T-helper 1 cell treated with Interleukin-12 subunit alpha and Interleukin-12 subunit beta and Interleukin-4 antibody, amounts not matched to agents 30 ng/mL and 1 ng/mL, for 36 hours (primary cell): Measurements from ENCODE around the gene SLC25A21. TPM values are rescaled to one million over a fixed set of nuclear protein-coding genes. Genes with fewer than 3 reads are reported as not detected.
"Not testable (repeated sequence)": the region's sequence is repeated elsewhere in the genome, so short reads cannot be mapped to it uniquely, and the experiment has no call there.

Source experiments
- intact Hi-C: fragments of 100-400 bp; cut with micrococcal nuclease; formaldehyde crosslinking; loops from one replicate; pipeline ENCODE4 v1.15.1; 2024
- total RNA-seq: library from RNA; stranded (reverse); gene quantifications from 2 replicates; pipeline ENCODE4 v1.2.3, GENCODE V29; 2022

The SLC25A21 gene
- total RNA-seq, 1 donor from 2014 or later = not detected

DNA sequence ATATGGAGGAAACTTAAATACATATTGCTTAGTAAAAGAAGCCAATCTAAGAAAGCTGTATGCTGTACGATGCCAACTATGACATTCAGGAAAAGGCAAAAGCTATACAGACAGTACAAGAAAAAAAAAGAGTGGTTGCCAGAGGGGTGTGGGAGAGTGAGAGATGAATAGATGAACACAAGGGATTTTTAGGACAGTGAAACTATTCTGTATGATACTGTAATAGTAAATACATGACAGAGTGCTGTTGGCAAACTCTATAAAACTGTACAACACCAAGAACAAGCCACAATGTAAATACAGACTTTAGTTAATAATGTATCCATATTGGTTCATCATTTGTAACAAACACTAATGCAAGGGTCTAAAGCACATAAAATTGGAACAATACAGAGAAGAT is 14.5 kb upstream of the SLC25A21 start:
- intact Hi-C loops = no loop called here

GRCh38 chr14:37185670-37186069 is 13.3 kb upstream of the SLC25A21 start:
- intact Hi-C loops = no loop called here

DNA sequence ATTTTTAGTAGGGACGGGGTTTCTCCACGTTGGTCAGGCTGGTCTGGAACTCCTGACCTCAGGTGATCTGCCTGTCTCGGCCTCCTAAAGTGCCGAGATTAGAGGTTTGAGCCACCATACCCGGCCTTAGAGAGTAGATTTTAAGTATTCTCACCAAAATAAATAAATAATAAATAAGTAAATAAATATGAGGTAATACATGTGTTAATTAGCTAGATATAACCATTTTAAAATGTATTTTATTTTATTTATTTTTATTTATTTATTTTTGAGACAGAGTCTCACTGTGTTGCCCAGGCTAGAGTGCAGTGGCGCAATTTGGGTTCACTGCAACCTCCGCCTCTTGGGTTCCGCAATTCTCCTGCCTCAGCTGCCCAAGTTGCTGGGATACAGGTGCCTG is 12.1 kb upstream of the SLC25A21 start:
- intact Hi-C loops = not testable (repeated sequence)

DNA sequence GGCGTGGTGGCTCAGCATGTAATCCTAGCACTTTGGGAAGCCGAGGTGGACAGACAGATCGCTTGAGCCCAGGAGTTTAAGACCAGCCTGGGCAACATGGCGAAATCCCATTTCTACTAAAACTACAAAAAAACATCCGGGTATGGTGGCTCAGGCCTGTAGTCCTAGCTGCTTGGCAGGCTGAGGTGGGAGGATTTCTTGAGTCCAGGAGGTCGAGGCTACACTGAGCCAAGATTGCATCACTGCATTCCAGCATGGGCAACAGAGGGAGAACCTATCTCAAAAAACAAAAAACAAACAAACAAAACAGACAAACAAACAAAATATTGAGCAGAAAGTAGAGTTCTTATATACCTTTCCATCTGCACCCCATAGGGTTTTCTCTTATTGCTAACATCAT is 9.0 kb upstream of the SLC25A21 start:
- intact Hi-C loops = no loop called here

GRCh38 chr14:37180886-37181285 is 8.5 kb upstream of the SLC25A21 start:
- intact Hi-C loops = not testable (repeated sequence)

DNA sequence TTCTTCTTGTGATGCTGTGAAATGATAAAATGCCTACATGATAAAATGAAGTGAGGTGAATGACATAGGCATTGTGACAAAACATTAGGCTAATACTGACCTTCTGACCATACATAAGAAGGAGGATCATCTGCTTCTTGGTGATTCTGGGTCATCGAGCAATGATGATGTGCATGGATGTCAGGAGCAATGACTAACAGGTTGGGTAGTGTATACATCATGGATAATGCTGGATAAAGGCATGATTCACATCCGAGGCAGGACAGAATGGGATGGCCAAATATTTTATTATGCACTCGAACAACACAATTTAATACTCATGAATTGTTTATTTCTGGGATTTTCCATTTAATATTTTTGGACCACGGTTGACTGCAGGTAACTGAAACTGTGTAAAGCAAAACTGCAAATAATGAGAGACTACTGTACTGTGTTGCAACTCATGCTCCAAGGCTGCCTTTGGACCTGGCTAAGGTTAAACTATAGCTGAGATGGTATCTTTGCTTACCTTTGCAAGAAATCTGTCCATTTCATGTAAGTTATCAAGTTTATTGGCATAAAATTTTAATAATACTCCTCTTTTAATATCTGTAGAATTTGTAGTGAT is 7.6 kb upstream of the SLC25A21 start:
- intact Hi-C loops = no loop called here

GRCh38 chr14:37172936-37173614 is 669 bp upstream of the SLC25A21 start:
- intact Hi-C loops = no loop called here

DNA sequence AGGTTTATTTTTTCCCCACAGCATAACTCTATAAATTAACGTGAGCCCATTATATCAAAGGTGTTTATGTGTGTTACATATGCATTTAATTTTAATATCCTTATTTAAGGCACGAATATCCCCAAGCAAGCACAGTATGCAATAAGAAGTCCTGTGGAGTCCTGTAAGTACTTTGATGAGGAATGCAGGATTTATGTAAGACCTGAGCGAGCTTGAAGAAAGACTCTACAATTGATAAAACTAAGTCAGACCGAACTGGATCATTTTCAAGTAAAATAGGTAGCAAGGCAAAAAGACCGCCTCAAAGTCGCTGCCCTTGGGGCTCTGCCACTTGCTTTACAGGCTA is 755 bp downstream of the SLC25A21 start:
- intact Hi-C loops = no loop called here

DNA sequence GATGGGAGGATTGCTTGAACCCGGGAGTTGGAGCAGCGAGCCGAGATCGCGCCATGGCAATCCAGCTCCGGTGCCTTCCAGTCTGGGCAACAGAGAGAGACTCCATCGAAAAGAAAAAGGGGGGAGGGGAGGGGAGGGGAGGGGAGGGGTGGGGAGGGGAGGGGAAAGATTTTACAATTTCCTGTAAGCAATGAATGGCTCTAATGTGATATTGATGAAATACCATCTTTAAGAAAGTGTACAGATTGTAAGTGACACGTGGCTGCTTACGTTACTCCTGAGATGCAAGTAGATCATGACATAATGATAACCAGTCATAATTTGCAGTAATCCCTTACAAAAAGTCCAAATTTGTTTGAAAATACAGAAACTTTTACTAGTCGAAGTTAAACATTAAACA is 1.4 kb downstream of the SLC25A21 start:
- intact Hi-C loops = no loop called here

DNA sequence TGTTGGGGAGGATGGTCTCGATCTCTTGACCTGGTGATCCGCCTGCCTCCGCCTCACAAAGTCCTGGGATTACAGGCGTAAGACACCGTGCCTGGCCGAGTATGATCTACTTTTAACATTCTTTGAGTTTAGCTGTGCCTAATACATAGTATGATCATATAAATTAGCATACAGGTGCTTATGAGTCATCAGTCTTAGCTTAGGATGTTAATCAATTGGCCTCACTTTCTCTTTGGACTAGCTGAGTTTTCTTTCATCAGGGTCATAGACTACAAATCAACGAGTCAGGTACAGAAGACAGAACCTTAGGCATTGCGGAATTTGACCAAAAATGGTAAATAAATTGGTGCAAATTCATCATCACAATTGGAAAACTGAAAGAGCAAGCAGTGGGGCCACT is 2.2 kb downstream of the SLC25A21 start:
- intact Hi-C loops = no loop called here

GRCh38 chr14:37168721-37169120 is 3.7 kb downstream of the SLC25A21 start:
- intact Hi-C loops = no loop called here

DNA sequence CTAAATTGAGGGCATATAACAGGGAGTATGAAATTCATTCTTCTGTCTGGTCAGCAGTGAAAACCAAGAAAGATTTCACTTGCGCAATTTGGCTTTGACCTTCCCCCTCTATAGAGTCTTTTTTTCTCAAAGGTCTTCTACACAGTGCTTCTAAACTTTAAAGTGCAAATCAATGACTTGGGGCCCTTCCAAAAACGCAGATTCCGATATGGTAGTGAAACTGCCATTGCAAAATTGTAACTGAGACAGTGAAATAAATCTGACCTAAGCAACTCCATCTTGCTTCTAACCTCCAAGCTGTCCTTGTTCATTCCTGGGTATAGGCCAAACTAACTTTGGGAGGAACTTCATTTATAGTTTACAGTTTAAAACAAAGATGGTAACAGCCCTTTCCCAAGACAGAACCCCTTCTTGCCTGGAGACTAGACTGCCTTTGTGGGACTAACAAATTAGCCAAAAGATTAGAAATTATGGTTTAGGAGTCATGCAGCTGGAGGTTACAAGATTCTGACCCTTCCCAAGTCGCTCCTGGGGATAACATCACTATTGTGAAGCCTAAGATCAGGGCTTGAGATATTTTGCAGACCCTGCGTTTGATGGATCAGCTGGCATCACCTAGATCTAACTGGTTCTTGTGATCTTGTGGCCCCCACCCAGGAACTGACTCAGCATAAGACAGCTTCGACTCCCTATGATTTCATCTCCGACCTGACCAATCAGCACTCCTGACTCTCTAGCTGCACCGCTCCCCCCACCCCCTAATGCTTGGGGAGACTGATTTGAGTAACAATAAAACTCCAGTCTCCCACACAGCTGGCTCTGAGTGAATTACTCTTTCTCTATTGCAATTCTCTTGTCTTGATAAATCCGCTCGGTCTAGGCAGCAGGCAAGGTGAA is 5.0 kb downstream of the SLC25A21 start:
- intact Hi-C loops = no loop called here

DNA sequence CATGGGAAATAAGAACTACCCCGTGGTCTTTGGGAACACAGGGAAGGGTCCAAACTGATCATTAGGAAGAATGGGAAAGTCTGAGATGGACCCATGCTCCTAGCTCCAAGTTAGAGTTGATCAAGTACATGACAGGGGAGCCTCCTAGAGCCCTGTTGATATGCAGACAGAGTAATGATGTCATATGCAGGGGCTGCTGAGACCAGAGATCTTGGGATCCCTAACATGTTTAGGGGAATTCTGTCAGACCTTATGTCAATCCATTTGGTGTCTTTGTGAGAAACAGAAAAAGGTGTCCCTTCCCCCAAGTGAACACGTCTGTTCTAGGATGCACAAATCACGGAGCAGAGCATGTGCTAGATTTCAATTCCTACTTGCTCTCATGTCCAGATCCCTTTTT is 6.6 kb downstream of the SLC25A21 start:
- intact Hi-C loops = no loop called here

DNA sequence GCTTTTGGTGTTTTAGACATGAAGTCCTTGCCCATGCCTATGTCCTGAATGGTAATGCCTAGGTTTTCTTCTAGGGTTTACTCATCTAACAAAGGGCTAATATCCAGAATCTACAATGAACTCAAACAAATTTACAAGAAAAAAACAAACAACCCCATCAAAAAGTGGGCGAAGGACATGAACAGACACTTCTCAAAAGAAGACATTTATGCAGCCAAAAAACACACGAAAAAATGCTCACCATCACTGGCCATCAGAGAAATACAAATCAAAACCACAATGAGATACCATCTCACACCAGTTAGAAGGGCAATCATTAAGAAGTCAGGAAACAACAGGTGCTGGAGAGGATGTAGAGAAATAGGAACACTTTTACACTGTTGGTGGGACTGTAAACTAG is 10.1 kb downstream of the SLC25A21 start:
- intact Hi-C loops = not testable (repeated sequence)

GRCh38 chr14:37157987-37158386 is 14.4 kb downstream of the SLC25A21 start:
- intact Hi-C loops = no loop called here

- intact Hi-C loops = no loop called here
Measured at GRCh38 chr14:37153483-37153882, 18.9 kb downstream of the SLC25A21 start.

GRCh38 chr14:37153005-37153404 is 19.4 kb downstream of the SLC25A21 start:
- intact Hi-C loops = no loop called here

DNA sequence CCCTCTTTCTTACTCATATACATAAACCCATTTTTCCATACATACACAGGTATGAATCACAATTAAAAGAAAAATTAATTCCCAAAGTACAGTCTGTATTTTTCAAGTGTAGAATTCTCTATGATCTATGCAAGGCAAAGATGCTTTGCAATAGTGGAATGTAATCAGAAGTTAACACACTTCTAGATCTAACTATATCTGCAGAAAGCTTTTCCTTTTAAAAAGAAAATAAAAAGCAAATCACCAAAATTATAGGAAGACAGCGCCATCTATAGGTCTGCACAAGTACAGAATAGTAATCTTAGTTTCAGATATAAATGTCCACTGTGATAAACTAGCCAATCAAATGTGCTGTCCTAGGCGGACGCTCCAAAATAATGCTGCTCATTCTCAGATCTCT is 22.0 kb downstream of the SLC25A21 start:
- intact Hi-C loops = no loop called here

DNA sequence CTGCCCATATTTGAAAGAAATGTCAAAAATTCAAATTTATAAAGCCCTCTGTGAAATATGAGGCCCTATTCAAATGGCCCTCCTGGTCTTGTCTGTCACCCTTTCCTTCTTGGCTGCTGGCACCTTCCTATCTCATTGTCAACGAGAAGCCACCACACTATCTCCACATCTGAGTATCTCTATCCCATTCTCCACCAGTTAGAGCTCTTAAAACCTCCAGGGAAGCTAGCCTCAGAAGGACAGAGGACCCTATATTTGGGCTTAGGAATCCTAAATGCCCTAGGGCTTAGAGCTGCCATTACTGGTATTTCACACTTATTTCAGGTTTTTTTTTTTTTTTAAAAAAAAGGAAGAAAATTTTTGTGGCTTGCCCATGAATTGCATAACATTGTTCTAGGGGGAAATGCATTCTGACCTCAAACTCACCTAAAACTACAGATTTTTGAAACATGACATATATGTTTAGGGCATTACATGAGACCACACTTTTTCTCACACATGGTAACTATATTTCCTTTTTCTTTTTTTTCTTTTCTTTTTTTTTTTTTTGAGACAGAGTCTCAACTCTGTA is 25.0 kb downstream of the SLC25A21 start:
- intact Hi-C loops = no loop called here

- intact Hi-C loops = not testable (repeated sequence)
Measured at GRCh38 chr14:37146438-37146837, 26.0 kb downstream of the SLC25A21 start.

DNA sequence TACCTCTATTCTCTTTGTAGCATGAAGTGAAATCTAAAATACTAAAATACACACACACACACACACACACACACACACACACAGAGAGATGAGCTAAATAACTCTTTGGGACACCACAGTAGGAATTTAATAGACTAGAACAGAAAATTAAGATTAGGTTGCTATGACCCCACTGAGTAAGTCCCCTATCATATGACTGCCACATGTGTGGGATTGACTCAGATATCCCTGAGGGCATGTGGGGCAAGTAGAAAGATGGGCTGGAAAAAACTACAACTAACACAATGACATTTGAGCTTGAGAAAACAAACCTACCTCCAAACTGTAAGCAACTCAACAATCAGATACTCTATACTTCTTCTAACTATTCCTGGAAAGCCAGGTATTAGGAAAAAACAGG is 27.0 kb downstream of the SLC25A21 start:
- intact Hi-C loops = no loop called here

- intact Hi-C loops = no loop called here
Measured at GRCh38 chr14:37144729-37145363, 27.6 kb downstream of the SLC25A21 start.
